Measurements from ENCODE around the gene KIAA1549.
"Not testable (repeated sequence)": the region's sequence is repeated elsewhere in the genome, so short reads cannot be mapped to it uniquely, and the experiment has no call there.

The KIAA1549 gene

DNA sequence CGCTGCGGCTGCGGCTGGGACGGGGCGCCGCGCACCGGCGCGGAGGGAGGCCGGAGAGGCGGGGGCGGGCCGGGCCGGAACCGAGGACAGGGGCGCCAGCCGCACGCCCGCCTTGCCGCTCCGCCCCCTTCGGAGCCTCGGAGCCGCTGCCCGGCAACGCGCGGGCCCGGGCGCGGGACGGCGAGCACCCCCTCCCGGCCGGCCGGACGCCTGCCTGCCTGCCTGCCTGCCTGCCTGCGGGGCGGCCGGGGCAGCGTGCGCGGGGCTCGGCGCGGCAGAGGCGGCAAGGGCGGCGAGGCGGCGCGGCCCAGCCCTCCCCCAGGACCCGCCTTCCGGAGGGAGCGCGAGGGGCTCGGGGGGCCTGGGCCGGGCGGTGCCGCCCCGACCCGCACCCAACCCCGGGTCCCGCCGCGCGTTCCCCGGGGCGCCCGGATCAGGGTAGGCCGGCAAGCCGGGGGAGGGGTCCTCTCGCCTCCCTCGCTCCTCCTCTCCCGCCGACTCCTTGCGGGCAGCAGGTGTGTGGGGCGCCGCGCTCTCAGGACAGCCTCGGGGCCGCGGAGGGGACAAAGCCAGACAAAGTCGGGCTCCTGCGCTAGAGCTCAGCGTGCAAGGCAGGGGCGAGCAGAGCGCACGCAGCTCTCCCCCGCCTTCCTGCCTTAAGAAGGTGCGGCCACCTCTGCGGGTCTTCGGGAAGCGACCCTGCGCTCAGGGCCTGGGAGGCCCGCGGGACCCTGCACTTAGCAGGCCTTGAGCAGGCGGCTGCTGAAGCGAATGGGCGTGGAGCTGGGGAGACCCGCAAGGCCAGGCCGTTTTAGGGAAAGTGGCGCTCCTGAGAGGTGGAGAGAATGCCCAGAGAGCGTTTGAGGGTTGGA lies at the start of gene KIAA1549:
Gene KIAA1549, minus strand, starts transcription at position 58 of the 872 bp plus-strand sequence. CDS start 120 bp downstream, outside the sequence.
- DNase-seq, result peak; percentile 88

- no peak for DNase-seq
These were observed 48.2 kb upstream of the KIAA1549 start for GRCh38 chr7:139029353-139029752.

DNA sequence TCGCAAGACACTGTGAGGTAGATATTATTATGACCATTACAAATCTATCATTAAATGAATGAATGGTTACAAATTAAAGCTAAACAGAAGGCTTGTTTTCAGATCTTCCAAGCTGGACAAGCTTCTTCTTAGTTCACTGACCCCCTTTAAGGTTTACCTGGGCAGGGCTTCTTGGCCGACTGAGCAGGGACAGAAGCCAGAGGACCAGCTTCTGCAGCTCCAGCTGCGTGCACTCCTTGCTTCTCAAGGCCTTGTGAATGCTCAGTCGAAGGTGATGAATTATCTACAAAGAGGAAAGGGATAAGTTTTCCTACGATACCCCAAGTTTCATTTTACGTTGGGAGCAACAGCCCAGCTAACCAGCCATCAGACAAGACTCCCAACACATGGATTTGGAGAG lies 45.4 kb upstream of the KIAA1549 start:
- DNase-seq, result no peak

DNA sequence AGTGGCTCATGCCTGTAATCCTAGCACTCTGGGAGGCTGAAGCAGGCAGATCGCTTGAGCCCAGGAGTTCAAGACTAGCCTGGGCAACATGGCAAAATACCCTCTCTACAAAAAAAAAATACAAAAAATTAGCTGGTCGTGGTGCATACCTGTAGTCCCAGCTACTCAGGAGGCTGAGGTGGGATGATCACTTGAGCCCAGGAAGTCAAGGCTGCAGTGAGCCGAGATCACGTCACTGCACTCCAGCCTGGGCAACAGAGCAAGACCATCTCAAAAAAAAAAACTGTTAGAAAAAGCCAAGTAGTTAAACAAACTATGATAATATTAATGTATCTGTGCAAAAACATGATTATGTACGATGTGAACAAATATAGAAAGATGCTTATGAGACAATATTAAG lies 44.7 kb upstream of the KIAA1549 start:
- not testable (repeated sequence) for DNase-seq

- no peak for DNase-seq
These were observed 41.9 kb upstream of the KIAA1549 start for GRCh38 chr7:139023076-139023475.

- DNase-seq, result no peak
These were observed 41.1 kb upstream of the KIAA1549 start for GRCh38 chr7:139022286-139022685.

- no peak for DNase-seq
These were observed 37.7 kb upstream of the KIAA1549 start for GRCh38 chr7:139018910-139019309.

DNA sequence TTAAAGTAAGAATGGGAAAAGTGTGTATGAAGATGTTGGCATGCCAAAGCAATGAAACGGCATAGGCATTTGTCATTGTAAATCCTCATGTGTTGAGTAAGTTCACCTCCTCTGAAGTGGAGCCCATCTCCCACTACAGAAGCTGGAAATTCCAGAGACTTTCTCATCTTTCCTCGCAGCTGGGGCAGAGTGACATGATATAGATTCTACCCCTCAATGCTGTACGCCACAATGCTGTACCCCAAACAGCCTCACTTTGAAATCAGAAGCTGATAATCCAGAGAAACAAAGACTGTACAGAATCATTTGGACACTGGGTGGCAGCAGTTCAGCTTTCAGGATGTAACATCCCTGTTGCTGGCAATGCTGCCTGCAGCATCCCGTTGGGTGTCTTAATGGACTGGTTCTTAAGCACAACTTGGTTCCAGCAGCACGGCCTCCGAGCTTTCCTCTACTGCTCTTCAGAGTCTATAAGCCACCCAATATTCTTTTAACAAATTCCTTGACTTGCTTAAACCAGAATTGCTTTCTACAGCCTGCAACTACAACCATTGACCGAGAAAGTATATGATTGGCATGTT lies 35.8 kb upstream of the KIAA1549 start:
- DNase-seq, result peak; percentile 90

- no peak for DNase-seq
These were observed 30.2 kb upstream of the KIAA1549 start for GRCh38 chr7:139011373-139011772.

DNA sequence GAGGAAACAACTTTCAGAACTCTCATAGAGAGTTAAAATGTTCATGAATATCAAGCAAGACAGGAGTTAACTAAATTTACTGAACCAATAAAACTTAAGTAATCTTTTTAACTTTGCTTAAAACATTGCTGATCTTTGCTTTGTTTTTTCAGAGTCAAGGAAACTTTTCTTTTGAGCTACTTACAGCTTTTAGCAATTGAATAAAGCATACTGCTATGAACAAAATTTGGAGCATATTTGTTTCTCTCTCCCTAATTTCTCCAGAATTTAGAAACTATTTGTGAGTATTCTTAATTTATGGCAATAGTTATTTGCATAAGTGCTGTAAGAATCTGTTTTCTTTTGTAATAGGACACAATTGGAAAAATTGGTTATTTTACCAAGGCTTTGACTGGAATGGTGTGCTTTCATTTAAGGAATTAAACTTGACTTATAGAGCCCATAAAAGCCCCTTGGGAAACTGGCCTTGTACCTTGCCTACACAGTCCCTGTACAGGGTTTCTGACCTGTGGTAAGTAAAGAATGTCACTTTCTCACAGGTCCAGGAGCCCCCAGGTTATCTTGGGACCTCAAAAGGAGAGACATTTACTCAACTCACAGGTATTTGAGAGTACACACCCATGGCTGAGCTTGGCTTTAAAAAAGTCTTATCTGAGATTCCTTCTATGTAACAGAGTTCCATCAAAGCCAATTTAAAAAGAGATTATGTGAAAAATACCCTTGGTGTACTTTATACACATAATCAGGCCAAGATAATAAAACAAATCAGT lies 23.3 kb upstream of the KIAA1549 start:
- no peak for DNase-seq

GRCh38 chr7:138999414-138999813 lies 18.2 kb upstream of the KIAA1549 start:
- no peak for DNase-seq

GRCh38 chr7:138992052-138992531 lies 10.9 kb upstream of the KIAA1549 start:
- no peak for DNase-seq

DNA sequence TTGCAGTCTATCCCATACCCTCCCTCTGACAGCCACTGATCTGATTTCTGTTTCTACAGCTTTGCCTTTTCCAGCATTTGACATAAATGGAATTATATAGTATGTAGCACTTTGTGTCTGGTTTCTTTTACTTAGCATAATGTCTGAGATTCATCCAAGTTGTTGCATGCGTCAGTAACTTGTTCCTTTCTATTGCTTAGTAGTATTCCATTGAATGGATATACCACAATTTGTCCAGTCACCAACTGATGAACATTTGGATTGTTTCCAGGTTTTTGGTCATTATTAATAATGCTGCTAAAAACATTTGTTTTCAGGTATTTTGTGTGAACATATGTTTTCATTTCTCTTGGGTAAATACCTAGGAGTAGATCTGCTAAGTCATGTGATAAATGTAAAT lies 6.5 kb upstream of the KIAA1549 start:
- DNase-seq, result no peak

- peak; percentile 54 for DNase-seq
These were observed 1.0 kb upstream of the KIAA1549 start for GRCh38 chr7:138982204-138982623.

DNA sequence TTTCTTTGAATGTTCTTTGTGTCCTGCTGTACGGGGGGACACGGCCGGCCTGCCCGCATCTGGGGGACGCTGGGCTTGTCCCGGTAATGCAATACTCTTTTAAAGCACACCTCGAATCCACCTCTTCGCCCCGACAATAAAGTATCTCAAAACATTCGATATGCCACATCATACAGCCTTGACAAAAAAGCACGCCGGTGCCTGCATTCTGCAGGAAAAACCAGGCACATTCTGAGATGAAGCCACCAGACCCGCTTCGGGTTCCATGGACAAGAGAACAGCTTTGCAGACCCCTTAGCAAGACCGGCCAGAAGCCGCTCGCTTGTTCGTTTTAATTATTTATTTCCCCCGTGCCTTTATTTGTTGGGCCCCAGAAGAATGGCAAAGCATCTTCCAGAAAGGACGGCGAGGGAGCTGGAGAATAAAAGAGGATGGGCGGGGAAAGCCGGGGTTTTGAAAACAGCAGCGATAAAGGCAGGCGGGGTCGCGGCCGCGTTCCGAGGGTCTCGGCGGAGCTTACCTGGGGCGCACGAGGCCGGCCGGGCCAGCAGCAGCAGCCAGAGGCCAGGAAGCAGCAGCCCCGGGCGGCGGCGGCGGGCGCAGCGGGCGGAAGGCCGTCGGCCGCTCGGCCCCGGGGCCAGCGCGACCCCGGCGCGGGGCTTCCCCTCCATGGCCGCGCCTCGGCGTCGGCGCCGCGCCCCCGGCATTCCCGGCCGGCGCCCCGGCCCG lies 462 bp downstream of the KIAA1549 start:
- DNase-seq, result no peak

DNA sequence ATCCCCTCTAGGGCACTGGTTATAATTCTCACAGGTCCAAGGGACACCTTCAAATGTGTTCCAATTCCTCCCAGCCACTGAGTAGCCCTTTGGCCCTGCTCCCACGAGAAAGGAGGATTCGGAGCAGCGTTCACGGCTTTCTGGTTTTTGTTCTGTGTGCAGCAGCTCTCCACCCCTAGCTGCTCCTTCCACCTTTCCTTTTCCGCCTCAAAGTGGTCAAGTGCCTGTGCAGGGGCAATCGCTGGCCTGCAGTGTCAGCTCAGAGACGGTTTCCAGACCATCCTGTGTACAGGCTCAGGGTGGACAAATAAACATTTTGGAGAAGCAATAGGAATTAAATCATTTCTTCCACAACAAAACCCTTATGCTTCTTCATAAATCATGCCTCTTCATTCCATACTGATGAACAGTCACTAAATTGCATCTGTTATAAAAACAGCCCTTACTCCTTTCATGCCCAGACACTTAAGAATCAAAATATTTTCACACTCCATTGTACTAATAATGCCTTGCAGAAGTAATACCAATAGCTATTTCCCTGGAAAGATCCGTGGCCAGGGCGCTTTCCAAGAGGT lies 1.1 kb downstream of the KIAA1549 start:
- DNase-seq, result no peak

DNA sequence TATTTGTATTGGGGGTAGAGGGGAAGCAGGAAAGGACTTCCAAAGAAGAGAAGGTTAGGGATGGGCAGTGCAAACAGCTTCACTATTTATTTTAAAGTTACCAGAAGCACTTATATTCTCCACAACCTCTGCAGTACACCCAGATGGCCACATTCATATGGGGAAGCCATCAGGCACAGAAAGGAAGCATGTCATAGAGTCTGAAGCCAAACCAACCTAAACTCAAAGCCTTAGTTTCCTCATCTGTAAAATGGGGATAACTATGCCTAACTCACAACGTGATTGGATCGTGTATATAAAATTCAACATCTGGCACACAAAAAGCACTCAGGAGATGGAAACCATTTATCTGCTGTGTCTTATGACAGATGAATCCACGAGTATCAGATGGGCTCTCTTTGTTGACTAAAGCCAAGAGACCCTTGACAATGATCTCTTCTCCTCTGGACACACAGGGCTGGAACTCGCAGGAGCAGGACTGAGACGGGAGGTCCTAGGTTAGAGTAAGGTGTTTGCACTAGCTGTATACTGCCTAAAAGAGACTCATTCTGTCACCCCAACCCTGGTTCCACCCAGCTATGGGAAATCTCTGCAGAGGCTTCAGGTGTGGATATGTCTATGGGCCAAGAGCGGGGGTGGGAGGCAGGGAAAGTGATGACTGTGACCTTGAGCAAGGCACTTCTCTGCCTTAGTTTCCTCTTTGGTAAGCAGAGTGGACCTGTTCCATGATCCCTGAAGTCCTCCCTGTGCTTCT lies 1.8 kb downstream of the KIAA1549 start:
- DNase-seq, result peak; percentile 69

- DNase-seq, result no peak
These were observed 2.5 kb downstream of the KIAA1549 start for GRCh38 chr7:138978541-138979184.

GRCh38 chr7:138976161-138976560 lies 5.0 kb downstream of the KIAA1549 start:
- not testable (repeated sequence) for DNase-seq

- no peak for DNase-seq
These were observed 5.7 kb downstream of the KIAA1549 start for GRCh38 chr7:138975343-138976104.

Measured in hematopoietic multipotent progenitor cell treated with erythropoietin and hydrocortisone succinate and interleukin-3 and kit ligand, for 4 days (in vitro differentiated cells).